HL-60/S4 (cell line): ENCODE data around the gene GLT1D1.

Source experiments
- in situ Hi-C: fragments of 300-500 bp; cut with MboI; formaldehyde crosslinking; loops from 2 replicates; pipeline ENCODE4 v1.14.3; 2022; ENCODE audit warnings: low sequenced_read_pairs

Gene GLT1D1

GRCh38 chr12:128909653-128910052, 56.4 kb downstream of the GLT1D1 start:
- in situ Hi-C loops = no loop called here

- in situ Hi-C loops = no loop called here
Measured at GRCh38 chr12:128910629-128911028, 57.4 kb downstream of the GLT1D1 start.

- in situ Hi-C loops = no loop called here
Measured at GRCh38 chr12:128911861-128912260, 58.6 kb downstream of the GLT1D1 start.

- in situ Hi-C loops = no loop called here
Measured at GRCh38 chr12:128914908-128915563, 61.8 kb downstream of the GLT1D1 start.

GRCh38 chr12:128916425-128916824, 63.1 kb downstream of the GLT1D1 start:
- in situ Hi-C loops = no loop called here

- in situ Hi-C loops = no loop called here
Measured at GRCh38 chr12:128918481-128919260, 65.4 kb downstream of the GLT1D1 start.

- in situ Hi-C loops = no loop called here
Measured at GRCh38 chr12:128920468-128920867, 67.2 kb downstream of the GLT1D1 start.

- in situ Hi-C loops = no loop called here
Measured at GRCh38 chr12:128928361-128928760, 75.1 kb downstream of the GLT1D1 start.

- in situ Hi-C loops = no loop called here
Measured at GRCh38 chr12:128929057-128929456, 75.8 kb downstream of the GLT1D1 start.

GRCh38 chr12:128930606-128931005, 77.3 kb downstream of the GLT1D1 start:
- in situ Hi-C loops = no loop called here

GRCh38 chr12:128932521-128932920, 79.2 kb downstream of the GLT1D1 start:
- in situ Hi-C loops = no loop called here

- in situ Hi-C loops = no loop called here
Measured at GRCh38 chr12:128933039-128933438, 79.8 kb downstream of the GLT1D1 start.

GRCh38 chr12:128933926-128934325, 80.6 kb downstream of the GLT1D1 start:
- in situ Hi-C loops = no loop called here

- in situ Hi-C loops = no loop called here
Measured at GRCh38 chr12:128938886-128939285, 85.6 kb downstream of the GLT1D1 start.

- in situ Hi-C loops = no loop called here
Measured at GRCh38 chr12:128940090-128940888, 87.0 kb downstream of the GLT1D1 start.

GRCh38 chr12:128940974-128941373, 87.7 kb downstream of the GLT1D1 start:
- in situ Hi-C loops = no loop called here

- in situ Hi-C loops = no loop called here
Measured at GRCh38 chr12:128942960-128943477, 89.7 kb downstream of the GLT1D1 start.

- in situ Hi-C loops = no loop called here
Measured at GRCh38 chr12:128944956-128945355, 91.7 kb downstream of the GLT1D1 start.

- in situ Hi-C loops = no loop called here
Measured at GRCh38 chr12:128947209-128947608, 93.9 kb downstream of the GLT1D1 start.

GRCh38 chr12:128949086-128949485, 95.8 kb downstream of the GLT1D1 start:
- in situ Hi-C loops = no loop called here

GRCh38 chr12:128951448-128951847, 98.2 kb downstream of the GLT1D1 start:
- in situ Hi-C loops = no loop called here
